ENCODE measurements around the gene CASK. TPM values are rescaled to one million over a fixed set of nuclear protein-coding genes. Genes with fewer than 3 reads are reported as not detected.

Gene CASK
- total RNA-seq, 1 experiment from 2014 or later = 33.5 TPM

DNA sequence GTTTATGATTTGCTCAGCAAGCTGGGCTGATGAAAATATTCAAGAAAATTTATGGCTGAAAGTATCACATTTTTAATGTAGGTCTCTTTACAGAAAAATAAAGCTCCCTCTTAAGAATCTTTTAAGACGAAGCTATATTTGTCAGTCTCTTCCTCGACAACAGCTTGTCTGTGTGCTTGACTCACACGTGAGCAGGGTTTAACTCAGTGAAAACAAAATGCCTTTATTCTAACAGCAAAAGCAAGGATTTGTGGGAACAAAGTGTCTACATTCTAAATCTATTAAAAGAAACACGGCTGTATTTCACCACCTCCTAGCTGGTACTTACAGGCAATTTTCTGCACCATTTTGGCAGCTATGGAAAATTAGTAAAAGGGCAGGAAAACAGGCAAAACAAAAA is 400.7 kb downstream of the CASK start:
- Histone ChIP-seq H3K4me1 (ENCODE audit: control insufficient read depth, insufficient read depth, low read length) (no peaks in the 10 kb centered on the region), H3K27me3 (ENCODE audit: control insufficient read depth, insufficient read depth, low read length) (no peaks in the 10 kb centered on the region), H3K4me3 (ENCODE audit: low read depth in 2 of 2, low read length in 2 of 2) (no peak overlapping the region), H3K27ac (ENCODE audit: low read length) (no peak overlapping the region), H3K36me3 (ENCODE audit: control insufficient read depth, insufficient read depth, low read length) (no peaks in the 10 kb centered on the region), H3K9me3 (ENCODE audit: control insufficient read depth, insufficient read depth, low read depth, low read length) (no peaks in the 10 kb centered on the region)
- BruUV-seq (replicated peaks) = no TSS peak
- ATAC-seq = no peak
- DNase-seq (ENCODE audit: low read depth, low spot score) = no peak
- POLR2A ChIA-PET = no interaction called here
- CTCF ChIA-PET = no interaction called here
- TF ChIP-seq SIN3A (IDR thresholded peaks at IDR 0.05; ENCODE audit: borderline replicate concordance, insufficient read depth, low read depth, low read length) (no peak), POLR2AphosphoS5 (IDR thresholded peaks at IDR 0.05; ENCODE audit: low read depth, low read length) (no peak)
- TF ChIP-seq, protein P1, sequence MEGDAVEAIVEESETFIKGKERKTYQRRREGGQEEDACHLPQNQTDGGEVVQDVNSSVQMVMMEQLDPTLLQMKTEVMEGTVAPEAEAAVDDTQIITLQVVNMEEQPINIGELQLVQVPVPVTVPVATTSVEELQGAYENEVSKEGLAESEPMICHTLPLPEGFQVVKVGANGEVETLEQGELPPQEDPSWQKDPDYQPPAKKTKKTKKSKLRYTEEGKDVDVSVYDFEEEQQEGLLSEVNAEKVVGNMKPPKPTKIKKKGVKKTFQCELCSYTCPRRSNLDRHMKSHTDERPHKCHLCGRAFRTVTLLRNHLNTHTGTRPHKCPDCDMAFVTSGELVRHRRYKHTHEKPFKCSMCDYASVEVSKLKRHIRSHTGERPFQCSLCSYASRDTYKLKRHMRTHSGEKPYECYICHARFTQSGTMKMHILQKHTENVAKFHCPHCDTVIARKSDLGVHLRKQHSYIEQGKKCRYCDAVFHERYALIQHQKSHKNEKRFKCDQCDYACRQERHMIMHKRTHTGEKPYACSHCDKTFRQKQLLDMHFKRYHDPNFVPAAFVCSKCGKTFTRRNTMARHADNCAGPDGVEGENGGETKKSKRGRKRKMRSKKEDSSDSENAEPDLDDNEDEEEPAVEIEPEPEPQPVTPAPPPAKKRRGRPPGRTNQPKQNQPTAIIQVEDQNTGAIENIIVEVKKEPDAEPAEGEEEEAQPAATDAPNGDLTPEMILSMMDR (IDR thresholded peaks at IDR 0.05) = no peak
- in situ Hi-C loops (cut with HindIII; ENCODE audit: low pct_unique_long_range_greater_than_20kb, low sequenced_read_pairs) = no loop called here
- intact Hi-C loops (cut with micrococcal nuclease; ENCODE audit: unreplicated experiment) = no loop called here

DNA sequence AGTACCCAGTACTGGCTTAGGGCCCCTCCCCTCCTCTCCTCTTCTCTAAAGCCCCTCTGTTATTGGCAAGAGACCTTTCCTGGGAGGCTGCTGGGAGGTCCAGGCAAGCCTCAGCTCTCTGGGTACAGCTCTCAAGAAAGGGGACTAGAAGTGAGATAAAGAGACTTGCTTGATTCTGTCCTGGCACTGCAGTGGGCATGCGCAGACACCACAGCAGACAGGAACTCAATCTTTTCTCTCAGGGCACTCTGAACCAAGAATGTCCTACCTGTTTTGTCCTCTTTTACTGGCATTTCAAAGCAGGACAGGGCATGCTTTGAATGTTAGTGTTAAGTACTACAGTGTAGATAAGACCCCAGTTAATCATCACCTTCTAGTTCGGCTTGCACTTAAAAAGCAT is 401.3 kb downstream of the CASK start:
- no peak overlapping the region for H3K27ac ChIP-seq (ENCODE audit: low read length)
- POLR2A ChIA-PET = no interaction called here
- CTCF ChIA-PET = no interaction called here
- no peak for ATAC-seq
- TF ChIP-seq, protein P1 (IDR thresholded peaks at IDR 0.05) = no peak
- TF ChIP-seq, protein P2, sequence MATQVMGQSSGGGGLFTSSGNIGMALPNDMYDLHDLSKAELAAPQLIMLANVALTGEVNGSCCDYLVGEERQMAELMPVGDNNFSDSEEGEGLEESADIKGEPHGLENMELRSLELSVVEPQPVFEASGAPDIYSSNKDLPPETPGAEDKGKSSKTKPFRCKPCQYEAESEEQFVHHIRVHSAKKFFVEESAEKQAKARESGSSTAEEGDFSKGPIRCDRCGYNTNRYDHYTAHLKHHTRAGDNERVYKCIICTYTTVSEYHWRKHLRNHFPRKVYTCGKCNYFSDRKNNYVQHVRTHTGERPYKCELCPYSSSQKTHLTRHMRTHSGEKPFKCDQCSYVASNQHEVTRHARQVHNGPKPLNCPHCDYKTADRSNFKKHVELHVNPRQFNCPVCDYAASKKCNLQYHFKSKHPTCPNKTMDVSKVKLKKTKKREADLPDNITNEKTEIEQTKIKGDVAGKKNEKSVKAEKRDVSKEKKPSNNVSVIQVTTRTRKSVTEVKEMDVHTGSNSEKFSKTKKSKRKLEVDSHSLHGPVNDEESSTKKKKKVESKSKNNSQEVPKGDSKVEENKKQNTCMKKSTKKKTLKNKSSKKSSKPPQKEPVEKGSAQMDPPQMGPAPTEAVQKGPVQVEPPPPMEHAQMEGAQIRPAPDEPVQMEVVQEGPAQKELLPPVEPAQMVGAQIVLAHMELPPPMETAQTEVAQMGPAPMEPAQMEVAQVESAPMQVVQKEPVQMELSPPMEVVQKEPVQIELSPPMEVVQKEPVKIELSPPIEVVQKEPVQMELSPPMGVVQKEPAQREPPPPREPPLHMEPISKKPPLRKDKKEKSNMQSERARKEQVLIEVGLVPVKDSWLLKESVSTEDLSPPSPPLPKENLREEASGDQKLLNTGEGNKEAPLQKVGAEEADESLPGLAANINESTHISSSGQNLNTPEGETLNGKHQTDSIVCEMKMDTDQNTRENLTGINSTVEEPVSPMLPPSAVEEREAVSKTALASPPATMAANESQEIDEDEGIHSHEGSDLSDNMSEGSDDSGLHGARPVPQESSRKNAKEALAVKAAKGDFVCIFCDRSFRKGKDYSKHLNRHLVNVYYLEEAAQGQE (IDR thresholded peaks at IDR 0.05; ENCODE audit: insufficient read depth in 1 of 2, low read depth in 2 of 2, low read length in 1 of 2) = no peak
- no peak for TF ChIP-seq TCF7L2 (IDR thresholded peaks at IDR 0.05; ENCODE audit: low read depth, low read length)
- TF ChIP-seq SIN3A (IDR thresholded peaks at IDR 0.05; ENCODE audit: borderline replicate concordance, insufficient read depth, low read depth, low read length) = no peak
- TF ChIP-seq POLR2AphosphoS5 (IDR thresholded peaks at IDR 0.05; ENCODE audit: low read depth, low read length) = no peak
- no peak overlapping the region for H3K4me3 ChIP-seq (ENCODE audit: low read depth in 2 of 2, low read length in 2 of 2)
- DNase-seq (ENCODE audit: low read depth, low spot score) = no peak
- H3K36me3 ChIP-seq (ENCODE audit: control insufficient read depth, insufficient read depth, low read length) = no peaks in the 10 kb centered on the region
- H3K27me3 ChIP-seq (ENCODE audit: control insufficient read depth, insufficient read depth, low read length) = no peaks in the 10 kb centered on the region
- BruUV-seq (replicated peaks) = no TSS peak
- H3K4me1 ChIP-seq (ENCODE audit: control insufficient read depth, insufficient read depth, low read length) = no peaks in the 10 kb centered on the region
- H3K9me3 ChIP-seq (ENCODE audit: control insufficient read depth, insufficient read depth, low read depth, low read length) = no peaks in the 10 kb centered on the region
- in situ Hi-C loops (cut with HindIII; ENCODE audit: low pct_unique_long_range_greater_than_20kb, low sequenced_read_pairs) = no loop called here
- intact Hi-C loops (cut with micrococcal nuclease; ENCODE audit: unreplicated experiment) = no loop called here

Measured in Panc1 (cell line).